IMR-90 (cell line): ENCODE results near the gene YAF2. TPM values are rescaled to one million over a fixed set of nuclear protein-coding genes. Genes with fewer than 3 reads are reported as not detected.

Experiments
- ATAC-seq: fragments of 200-7000 bp; cut with Tn5 transposase; 2 replicates; pipeline ENCODE4 v1.9.1; 2020; ENCODE audit warnings: low read depth, mild to moderate bottlenecking, moderate library complexity
- BruUV-seq: library from RNA; stranded (reverse); fragments of 400-500 nt; replicated peaks from 2 replicates; lab custom pipeline; 2021; lab: Mats Ljungman, UMichigan
- CTCF ChIA-PET: fragments of 300-600 bp; formaldehyde crosslinking; extraction: SDS; loops from one replicate; lab custom pipeline; 2021; ENCODE audit warnings: antibody characterized with exemption; lab: Yijun Ruan, JAX
- POLR2A ChIA-PET: fragments of 300-600 bp; sonication (Branson Sonifier 250); formaldehyde crosslinking; loops from one replicate; lab custom pipeline; 2022; ENCODE audit warnings: antibody characterized with exemption; ENCODE audit not compliant: unreplicated experiment; lab: Charles Lee
- DNase-seq: peaks from one replicate; pipeline ENCODE4 v3.0.0; 2013
- H2AFZ ChIP-seq: replicated peaks from 2 replicates; pipeline ENCODE3; 2013; ENCODE audit warnings: low read length, mild to moderate bottlenecking; ENCODE audit not compliant: poor library complexity
- H2AK5ac ChIP-seq: 2 replicates; pipeline ENCODE4 v1.6.1; 2013; ENCODE audit warnings: low read depth, low read length, inconsistent platforms
- H2AK9ac ChIP-seq: replicated peaks from 2 replicates; pipeline ENCODE3; 2013; ENCODE audit warnings: mild to moderate bottlenecking, low read depth, low read length, moderate library complexity; ENCODE audit not compliant: poor library complexity
- H2BK120ac ChIP-seq: 2 replicates; pipeline ENCODE4 v1.6.1; 2013; ENCODE audit warnings: low read depth, low read length, inconsistent platforms
- H2BK15ac ChIP-seq: 3 replicates; pipeline ENCODE4 v1.6.1; 2013; ENCODE audit warnings: low read depth, low read length, inconsistent platforms
- H2BK20ac ChIP-seq: 2 replicates; pipeline ENCODE4 v1.6.1; 2013; ENCODE audit warnings: low read depth, mild to moderate bottlenecking, inconsistent platforms, low read length, moderate library complexity
- H2BK5ac ChIP-seq: 2 replicates; pipeline ENCODE4 v1.6.1; 2013; ENCODE audit warnings: mild to moderate bottlenecking, low read depth, low read length, inconsistent platforms; ENCODE audit not compliant: poor library complexity, severe bottlenecking
- H3K14ac ChIP-seq: replicated peaks from 2 replicates; pipeline ENCODE4 v1.6.1; 2013; ENCODE audit warnings: low read depth, low read length, inconsistent platforms
- H3K18ac ChIP-seq: 2 replicates; pipeline ENCODE4 v1.6.1; 2013; ENCODE audit warnings: low read depth, low read length, control low read depth
- H3K23ac ChIP-seq: 2 replicates; pipeline ENCODE4 v1.6.1; 2013; ENCODE audit warnings: low read depth, low read length, inconsistent platforms
- H3K27ac ChIP-seq: 2 replicates; pipeline ENCODE4 v1.5.1; 2013; ENCODE audit warnings: mild to moderate bottlenecking, control low read depth, low read length; ENCODE audit not compliant: insufficient read depth
- H3K27me3 ChIP-seq: 2 replicates; pipeline ENCODE4 v1.6.1; 2013; ENCODE audit warnings: low read length; ENCODE audit not compliant: control insufficient read depth, insufficient read depth
- H3K36me3 ChIP-seq: 2 replicates; pipeline ENCODE4 v1.6.1; 2013; ENCODE audit warnings: low read length, mixed read lengths; ENCODE audit not compliant: control insufficient read depth, insufficient read depth
- H3K4ac ChIP-seq: 2 replicates; pipeline ENCODE4 v1.6.1; 2013; ENCODE audit warnings: low read depth, low read length, inconsistent platforms
- H3K4me1 ChIP-seq: 2 replicates; pipeline ENCODE4 v1.6.1; 2013; ENCODE audit warnings: low read length, mixed read lengths; ENCODE audit not compliant: control insufficient read depth, insufficient read depth
- H3K4me2 ChIP-seq: 2 replicates; pipeline ENCODE4 v1.6.1; 2013; ENCODE audit warnings: low read depth, mild to moderate bottlenecking, control low read depth, low read length, moderate library complexity
- H3K4me3 ChIP-seq: 2 replicates; pipeline ENCODE4 v1.5.1; 2013; ENCODE audit warnings: low read depth, mild to moderate bottlenecking, control low read depth, low read length, moderate library complexity; ENCODE audit not compliant: insufficient read depth
- H3K56ac ChIP-seq: 2 replicates; pipeline ENCODE4 v1.6.1; 2013; ENCODE audit warnings: low read length, inconsistent platforms; ENCODE audit not compliant: insufficient read depth; ENCODE audit errors: extremely low read depth
- H3K79me1 ChIP-seq, 2 experiments: 2 replicates each; pipeline ENCODE4 v1.6.1; 2013; ENCODE audit warnings: low read length in 2 of 2, inconsistent platforms in 1 of 2, low read depth in 1 of 2
- H3K9ac ChIP-seq: 2 replicates; pipeline ENCODE4 v1.6.1; 2013; ENCODE audit warnings: low read depth, low read length, control low read depth
- H3K9me1 ChIP-seq: 2 replicates; pipeline ENCODE4 v1.6.1; 2013; ENCODE audit warnings: low read length, inconsistent platforms; ENCODE audit not compliant: insufficient read depth
- H3K9me3 ChIP-seq: 2 replicates; pipeline ENCODE4 v1.6.1; 2013; ENCODE audit warnings: low read length; ENCODE audit not compliant: control insufficient read depth, insufficient read depth
- H4K20me1 ChIP-seq: 2 replicates; pipeline ENCODE4 v1.6.1; 2013; ENCODE audit warnings: low read length, inconsistent platforms; ENCODE audit not compliant: insufficient read depth
- H4K5ac ChIP-seq: 2 replicates; pipeline ENCODE4 v1.6.1; 2013; ENCODE audit warnings: mild to moderate bottlenecking, low read depth, low read length, control low read depth
- H4K8ac ChIP-seq, 2 experiments: 2 replicates each; pipeline ENCODE4 v1.6.1; 2013; ENCODE audit warnings: low read depth in 2 of 2, low read length in 2 of 2, control low read depth in 1 of 2, inconsistent platforms in 1 of 2
- H4K91ac ChIP-seq: 2 replicates; pipeline ENCODE4 v1.6.1; 2013; ENCODE audit warnings: low read depth, low read length, inconsistent platforms; ENCODE audit not compliant: insufficient read depth
- CEBPB ChIP-seq: IDR thresholded peaks from 2 replicates; pipeline ENCODE4 v1.6.1; 2012; ENCODE audit warnings: low read depth, low read length, improper control_type of control experiment
- CHD1 ChIP-seq: IDR thresholded peaks from 2 replicates; pipeline ENCODE4 v1.6.1; 2012; ENCODE audit warnings: low read depth, low read length, improper control_type of control experiment
- FOS ChIP-seq: fragments of 150-350 bp; IDR thresholded peaks from 2 replicates; pipeline ENCODE4 v1.6.1; 2016; ENCODE audit warnings: low read depth, low read length
- POLR2A ChIP-seq: IDR thresholded peaks from 2 replicates; pipeline ENCODE4 v1.6.1; 2012; ENCODE audit warnings: mild to moderate bottlenecking, low read depth, low read length
- RCOR1 ChIP-seq: IDR thresholded peaks from 2 replicates; pipeline ENCODE4 v1.6.1; 2012; ENCODE audit warnings: mild to moderate bottlenecking, low read length, improper control_type of control experiment; ENCODE audit not compliant: insufficient replicate concordance
- WGBS, 2 experiments: methylation state at CpG; one replicate each; pipeline versions ENCODE4 v1.1.5 to v1.1.7; 2013; ENCODE audit warnings: missing lambda C conversion rate in 2 of 2; ENCODE audit not compliant: insufficient read length in 1 of 2; ENCODE audit errors: extremely low coverage in 2 of 2; 5-methylcytosine and 5-hydroxymethylcytosine counted together
- dilution Hi-C: fragments of 300-500 bp; cut with HindIII; formaldehyde crosslinking; loops from one replicate; pipeline ENCODE4 v1.14.3; 2018; ENCODE audit warnings: low sequenced_read_pairs; ENCODE audit not compliant: unreplicated experiment
- in situ Hi-C: fragments of 300-500 bp; cut with MboI; formaldehyde crosslinking; loops from 3 replicates; pipeline ENCODE4 v1.14.3; 2019; ENCODE audit warnings: low sequenced_read_pairs, inconsistent platforms, mixed read lengths
- intact Hi-C: fragments of 100-400 bp; cut with micrococcal nuclease; formaldehyde crosslinking; loops from 2 replicates; pipeline ENCODE4 v1.10.0; 2022
- polyA plus RNA-seq, 3 experiments: library from polyadenylated mRNA; depleted of rRNA; stranded (reverse); fragments of >200 nt; gene quantifications; 2 replicates each; pipeline ENCODE4 v1.2.3, GENCODE V29; 2012; ENCODE audit warnings: low replicate concordance in 1 of 3
- total RNA-seq: library from RNA; depleted of rRNA; stranded (reverse); fragments of >200 nt; gene quantifications from 2 replicates; pipeline ENCODE4 v1.2.3, GENCODE V29; 2012

Gene YAF2
- total and polyA plus RNA-seq, 2 of the 4 experiments (the other 2 are of a cell fraction) = 7.9 to 14.2 TPM

DNA sequence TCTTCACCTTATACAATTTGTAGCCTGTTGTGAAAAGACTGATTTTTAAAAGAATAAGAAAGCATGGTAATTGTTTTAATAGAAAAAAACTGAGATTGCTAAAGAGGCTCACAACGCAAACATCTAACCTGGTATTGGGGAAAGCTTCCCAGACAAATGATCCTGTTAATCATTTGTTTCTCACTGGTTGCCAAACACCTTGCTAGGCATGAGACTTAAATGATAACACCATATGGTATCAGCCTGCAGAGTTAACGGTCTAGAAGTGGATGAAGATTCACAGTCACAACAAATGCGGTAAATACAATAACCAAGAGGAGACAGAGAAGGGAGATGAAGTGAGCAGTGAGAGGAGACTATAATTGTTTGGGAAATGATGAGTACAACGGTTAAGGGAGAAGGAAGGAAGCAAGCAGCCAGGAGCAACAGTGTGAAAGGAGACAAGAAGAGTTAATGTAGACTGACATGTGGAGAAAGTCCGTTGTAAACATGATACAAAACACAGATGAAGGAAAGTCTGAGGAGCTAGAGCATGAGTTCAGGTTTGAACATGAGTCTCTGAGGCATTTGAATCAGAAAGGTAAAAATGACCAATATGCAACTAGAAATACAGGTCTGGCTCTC is 113.2 kb downstream of the YAF2 start (continued):
- TF ChIP-seq POLR2A = no peak

DNA sequence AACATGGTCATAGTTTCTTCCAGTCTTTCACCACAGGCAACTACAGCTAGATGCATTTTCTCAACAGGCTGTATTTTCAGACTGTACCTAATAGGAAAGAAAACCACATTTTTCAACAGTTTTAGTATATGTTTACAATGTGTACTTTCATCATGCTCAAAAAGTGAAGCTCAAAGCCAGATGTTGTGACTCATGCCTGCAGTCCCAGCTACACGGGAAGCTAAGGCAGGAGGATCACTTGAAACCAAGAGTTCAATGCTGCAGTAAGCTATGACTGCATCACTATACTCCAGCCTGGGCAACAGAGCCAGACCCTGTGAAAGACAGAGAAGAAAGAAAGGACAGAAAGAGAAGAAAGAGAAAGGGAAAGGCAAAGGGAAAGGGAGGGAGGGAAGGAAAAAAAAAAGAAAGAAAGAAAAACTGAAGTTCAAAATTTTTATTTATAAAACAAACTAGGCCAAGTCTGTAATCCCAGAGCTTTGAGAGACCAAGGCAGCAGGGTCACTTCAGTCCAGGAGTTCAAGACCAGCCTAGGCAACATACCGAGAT is 118.9 kb downstream of the YAF2 start:
- Histone ChIP-seq H3K79me1 (peaks cover 12 to 16% of the 10 kb centered on the region in 2 experiments; a peak in 3 of 4 replicates), H4K8ac (no peak overlapping the region), H3K14ac (no peak overlapping the region), H3K36me3 (no peaks in the 10 kb centered on the region), H3K4ac (0 out of 2 replicates have a peak overlapping the region, but pooled peaks have one; percentile 3), H3K56ac (no peak overlapping the region), H2BK15ac (no peak overlapping the region), H4K91ac (no peak overlapping the region), H2AK5ac (no peak overlapping the region), H3K23ac (no peak overlapping the region), H3K4me2 (no peak overlapping the region), H3K4me1 (peaks cover 3% of the 10 kb centered on the region; the same call in 1 of the 2 replicates), H2BK20ac (no peak overlapping the region), H4K5ac (no peak overlapping the region), H3K9me1 (no peaks in the 10 kb centered on the region), H3K9me3 (no peaks in the 10 kb centered on the region), H3K27me3 (no peaks in the 10 kb centered on the region), H2BK5ac (peak overlapping the region; percentile 84), H3K4me3 (no peak overlapping the region), H2AFZ (no peak overlapping the region), H3K18ac (no peak overlapping the region), H2BK120ac (peak overlapping the region; percentile 16; the same call in 1 of the 2 replicates), H3K9ac (no peak overlapping the region), H3K27ac (no peak overlapping the region), H4K20me1 (no peaks in the 10 kb centered on the region), H2AK9ac (no peak overlapping the region)
- ChIA-PET CTCF (interaction anchor here (1.1 kb wide), 1 partner anchor 9 kb away, joined by 3 read pairs; no protein-coding TSS in a partner anchor), POLR2A (no interaction called here)
- dilution Hi-C loops = no loop called here
- DNase-seq = peak; percentile 97
- ATAC-seq = peak; percentile 96
- intact Hi-C loops = loop anchor here (5.0 kb wide), 1 partner anchor 1172 kb away; no protein-coding TSS in a partner anchor
- TF ChIP-seq CEBPB (0 out of 2 replicates have a peak, but pooled peaks have one; percentile 29), RCOR1 (peak; percentile 94), FOS (peak; percentile 81), CHD1 (no peak)
- no TSS peak for BruUV-seq
- 0% methylated on average over 1 of the region's 2 CpGs; no CpG with 5 or more reads in 1 of the 2 experiments for WGBS, 2 experiments
- in situ Hi-C loops = no loop called here
